HG02885 (cell line): ENCODE data around the gene BICRA.

Experiments used
- ATAC-seq: cut with Tn5 transposase; IDR thresholded peaks from one replicate; pipeline ENCODE4 v1.9.1; 2021; ENCODE audit warnings: mild to moderate bottlenecking; ENCODE audit not compliant: unreplicated experiment, poor library complexity

BICRA gene

DNA sequence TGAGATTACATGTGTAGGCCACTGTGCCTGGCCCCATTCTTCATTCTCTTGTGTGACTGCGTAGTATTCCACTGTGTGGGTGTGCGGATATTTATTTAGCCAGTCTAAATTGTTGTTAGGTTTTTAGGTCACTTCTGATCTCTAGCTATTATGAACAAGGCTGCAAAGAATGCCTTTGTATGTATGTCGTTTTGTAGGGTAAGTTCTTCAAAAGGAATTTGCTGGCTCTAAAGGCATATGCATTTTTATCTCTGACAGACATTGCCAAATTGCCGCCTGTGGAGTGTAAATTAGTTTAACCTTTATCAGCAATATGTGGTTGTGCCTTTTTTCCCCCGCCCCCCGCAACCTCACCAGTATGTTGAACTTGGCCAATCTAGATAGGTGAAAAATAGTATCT, 74.0 kb downstream of the BICRA start:
- ATAC-seq = no peak

GRCh38 chr19:47686679-47687450, 77.9 kb downstream of the BICRA start:
- no peak for ATAC-seq

DNA sequence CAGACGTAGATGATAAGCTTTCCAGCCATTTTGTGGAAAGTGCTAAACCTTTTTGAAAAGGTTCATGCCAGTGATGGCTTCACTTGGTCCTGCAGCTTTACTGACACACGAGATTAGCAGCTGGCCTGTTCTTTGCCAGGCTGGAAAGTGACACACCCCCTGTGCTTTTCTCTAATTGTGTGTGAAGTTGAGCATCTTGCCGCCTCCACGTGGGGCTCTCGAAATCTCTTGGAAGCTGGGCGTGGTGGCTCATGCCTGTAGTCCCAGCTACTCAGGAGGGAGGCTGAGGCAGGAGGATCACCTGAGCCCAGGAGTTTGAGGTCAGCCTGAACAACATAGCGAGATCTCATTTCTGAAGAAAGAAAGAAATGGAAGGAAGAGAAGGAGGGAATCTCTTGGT, 79.0 kb downstream of the BICRA start:
- no peak for ATAC-seq

- no peak for ATAC-seq
Observed at GRCh38 chr19:47691090-47691489, 82.2 kb downstream of the BICRA start.

DNA sequence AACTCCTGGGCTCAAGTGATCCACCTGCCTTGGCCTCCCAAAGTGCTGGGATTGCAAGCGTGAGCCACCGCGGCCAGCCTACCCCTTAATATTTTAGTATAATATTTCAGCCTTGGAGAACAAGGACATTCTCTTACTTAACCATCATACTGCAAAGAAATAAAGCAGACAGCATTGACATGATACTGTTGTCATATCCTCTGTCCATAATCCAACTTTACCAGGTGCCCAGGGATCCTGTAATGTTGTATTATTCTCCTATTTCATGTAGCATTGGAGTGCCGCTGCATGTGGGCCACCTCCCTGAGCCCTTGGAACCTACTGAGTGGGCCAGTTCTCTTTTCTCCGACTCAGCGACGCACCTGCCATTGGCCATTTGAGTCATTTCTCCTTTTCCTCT, 82.8 kb downstream of the BICRA start:
- ATAC-seq = no peak

- no peak for ATAC-seq
Observed at GRCh38 chr19:47693489-47693888, 84.6 kb downstream of the BICRA start.

DNA sequence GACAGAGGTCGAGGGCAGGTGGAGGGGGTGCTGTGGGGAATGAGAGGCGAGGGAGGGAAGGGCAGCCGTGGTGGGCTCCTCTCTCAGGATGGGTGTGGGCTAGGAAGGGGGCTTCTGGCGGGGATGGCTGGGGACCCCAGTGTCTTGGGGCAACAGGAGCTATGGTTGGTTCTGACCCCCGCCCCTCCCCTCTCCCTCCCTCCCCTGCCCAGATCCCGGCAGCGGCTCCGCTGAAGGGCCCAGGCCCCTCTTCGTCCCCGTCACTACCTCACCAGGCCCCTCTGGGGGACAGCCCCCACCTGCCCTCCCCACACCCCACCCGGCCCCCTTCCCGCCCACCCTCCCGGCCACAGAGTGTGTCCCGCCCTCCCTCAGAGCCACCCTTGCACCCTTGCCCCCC, 85.0 kb downstream of the BICRA start:
- ATAC-seq = no peak

DNA sequence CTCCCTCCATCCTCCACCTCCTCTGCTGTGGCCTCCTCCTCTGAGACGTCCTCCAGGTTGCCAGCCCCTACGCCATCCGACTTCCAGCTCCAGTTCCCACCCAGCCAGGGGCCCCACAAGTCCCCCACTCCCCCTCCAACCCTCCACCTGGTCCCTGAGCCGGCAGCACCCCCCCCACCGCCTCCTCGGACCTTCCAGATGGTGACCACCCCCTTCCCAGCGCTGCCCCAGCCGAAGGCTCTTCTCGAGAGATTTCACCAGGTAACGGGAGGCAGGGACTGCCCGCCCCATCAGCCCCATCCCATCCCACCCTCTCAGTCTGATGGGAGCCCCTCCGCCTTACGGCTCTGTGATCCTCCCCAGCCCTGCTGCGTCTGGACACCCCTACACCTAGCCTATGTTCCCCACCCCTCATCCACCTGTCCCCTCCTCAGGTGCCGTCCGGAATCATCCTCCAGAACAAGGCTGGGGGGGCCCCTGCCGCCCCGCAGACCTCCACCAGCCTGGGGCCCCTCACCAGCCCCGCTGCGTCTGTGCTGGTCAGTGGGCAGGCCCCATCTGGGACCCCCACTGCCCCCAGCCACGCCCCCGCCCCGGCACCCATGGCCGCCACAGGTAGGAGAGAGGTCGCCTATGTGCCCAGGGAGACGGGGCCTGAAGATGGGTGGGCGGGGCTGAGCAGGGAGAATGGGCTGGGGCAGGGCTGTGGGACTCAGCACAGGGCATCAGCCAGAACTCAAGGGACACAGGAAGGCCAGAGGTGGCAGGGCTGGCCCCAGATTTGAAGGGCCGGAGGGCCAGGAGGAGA, 85.7 kb downstream of the BICRA start:
- no peak for ATAC-seq

- ATAC-seq = no peak
Observed at GRCh38 chr19:47695533-47696262, 86.8 kb downstream of the BICRA start.

- ATAC-seq = no peak
Observed at GRCh38 chr19:47696635-47697034, 87.7 kb downstream of the BICRA start.

DNA sequence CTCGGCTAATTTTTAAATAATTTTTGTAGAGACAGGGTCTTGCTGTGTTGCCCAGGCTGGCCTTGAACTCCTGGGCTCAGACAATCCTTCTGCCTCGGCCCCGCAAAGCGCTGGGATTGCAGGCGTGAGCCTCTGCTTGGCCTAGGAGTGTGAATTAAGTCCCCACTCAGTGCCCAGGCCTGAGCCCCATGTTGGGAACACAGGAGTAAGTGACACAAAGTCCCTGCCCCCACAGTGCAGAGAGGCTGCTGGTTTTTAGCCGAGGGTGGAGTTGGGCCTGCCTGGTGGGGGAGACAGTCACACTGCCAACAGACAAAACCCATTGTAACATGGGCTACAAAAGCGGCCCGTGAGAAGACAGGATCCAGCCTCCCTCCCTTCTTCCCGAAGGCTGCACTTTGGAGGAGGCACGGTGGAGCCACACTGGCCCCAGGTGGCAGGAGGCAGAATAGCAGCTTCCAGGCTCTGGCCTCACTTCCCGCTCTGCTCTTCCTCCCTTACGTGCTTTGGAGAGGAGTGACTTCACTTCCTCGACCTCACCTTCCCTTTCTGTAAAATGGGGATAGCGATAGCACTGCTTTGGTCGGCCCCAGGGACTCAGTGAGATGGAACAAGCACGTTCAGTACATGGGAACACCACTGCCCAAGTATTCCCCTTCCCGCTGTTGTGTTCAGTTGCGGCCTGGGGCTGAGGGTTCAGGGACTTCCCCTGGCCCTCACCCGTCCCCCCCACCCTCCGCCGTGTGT, 89.1 kb downstream of the BICRA start:
- ATAC-seq = no peak

DNA sequence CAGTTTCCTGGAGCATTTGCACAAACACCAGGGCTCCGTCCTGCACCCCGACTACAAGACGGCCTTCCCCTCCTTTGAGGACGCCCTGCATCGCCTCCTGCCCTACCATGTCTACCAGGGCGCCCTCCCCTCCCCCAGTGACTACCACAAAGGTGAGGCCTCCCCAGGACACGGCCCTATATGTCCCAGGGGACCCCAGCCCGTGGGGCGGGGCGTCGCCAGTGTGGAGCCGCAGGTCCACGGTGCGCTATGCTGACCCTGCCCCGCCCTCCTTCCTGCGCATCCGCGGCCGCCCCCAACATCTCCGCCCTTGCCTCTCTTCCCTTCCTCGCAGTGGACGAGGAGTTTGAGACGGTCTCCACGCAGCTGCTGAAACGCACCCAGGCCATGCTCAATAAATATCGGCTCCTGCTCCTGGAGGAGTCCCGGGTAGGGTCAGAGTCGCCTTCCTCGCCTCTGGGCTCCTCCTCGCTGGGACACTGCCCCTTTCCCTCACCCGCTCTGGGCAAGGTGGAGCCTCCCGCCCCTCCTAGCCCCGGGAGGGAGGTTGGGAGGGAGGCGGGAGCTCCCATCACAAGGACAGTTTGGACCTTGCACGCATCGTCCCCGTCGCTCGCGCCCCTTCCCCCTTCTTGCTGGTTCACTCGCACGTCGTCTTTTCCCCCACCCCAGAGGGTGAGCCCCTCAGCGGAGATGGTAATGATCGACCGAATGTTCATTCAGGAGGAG, 89.9 kb downstream of the BICRA start:
- no peak for ATAC-seq

- no peak for ATAC-seq
Observed at GRCh38 chr19:47699360-47699917, 90.5 kb downstream of the BICRA start.

DNA sequence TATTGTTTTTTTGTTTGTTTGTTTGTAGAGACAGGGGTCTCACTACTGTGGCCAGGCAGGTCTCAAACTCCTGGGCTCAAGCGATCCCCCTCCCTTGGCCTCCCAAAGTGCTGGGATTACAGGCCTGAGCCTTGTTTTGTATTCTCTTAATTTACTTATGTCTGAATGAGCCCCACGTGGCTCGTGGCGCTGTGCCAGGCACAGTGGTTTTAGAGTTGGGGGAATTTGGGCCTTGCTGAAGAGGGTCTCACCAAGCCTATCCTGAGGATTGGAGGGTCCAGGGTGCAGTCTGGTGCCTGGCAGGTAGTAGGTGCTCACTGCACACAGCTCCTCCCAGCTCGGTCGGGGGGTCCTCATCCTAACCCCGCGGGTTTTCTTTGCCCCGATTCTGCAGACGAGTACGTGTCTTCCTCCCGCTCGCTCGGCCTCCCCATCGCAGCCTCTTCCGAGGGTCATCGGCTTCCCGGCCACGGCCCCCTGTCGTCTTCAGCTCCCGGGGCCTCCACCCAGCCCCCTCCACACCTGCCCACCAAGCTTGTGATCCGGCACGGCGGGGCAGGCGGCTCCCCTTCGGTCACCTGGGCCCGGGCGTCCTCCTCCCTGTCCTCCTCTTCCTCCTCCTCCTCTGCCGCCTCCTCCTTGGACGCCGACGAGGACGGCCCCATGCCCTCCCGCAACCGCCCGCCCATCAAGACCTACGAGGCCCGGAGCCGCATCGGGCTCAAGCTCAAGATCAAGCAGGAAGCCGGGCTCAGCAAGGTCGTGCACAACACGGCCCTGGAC, 92.2 kb downstream of the BICRA start:
- ATAC-seq = no peak

DNA sequence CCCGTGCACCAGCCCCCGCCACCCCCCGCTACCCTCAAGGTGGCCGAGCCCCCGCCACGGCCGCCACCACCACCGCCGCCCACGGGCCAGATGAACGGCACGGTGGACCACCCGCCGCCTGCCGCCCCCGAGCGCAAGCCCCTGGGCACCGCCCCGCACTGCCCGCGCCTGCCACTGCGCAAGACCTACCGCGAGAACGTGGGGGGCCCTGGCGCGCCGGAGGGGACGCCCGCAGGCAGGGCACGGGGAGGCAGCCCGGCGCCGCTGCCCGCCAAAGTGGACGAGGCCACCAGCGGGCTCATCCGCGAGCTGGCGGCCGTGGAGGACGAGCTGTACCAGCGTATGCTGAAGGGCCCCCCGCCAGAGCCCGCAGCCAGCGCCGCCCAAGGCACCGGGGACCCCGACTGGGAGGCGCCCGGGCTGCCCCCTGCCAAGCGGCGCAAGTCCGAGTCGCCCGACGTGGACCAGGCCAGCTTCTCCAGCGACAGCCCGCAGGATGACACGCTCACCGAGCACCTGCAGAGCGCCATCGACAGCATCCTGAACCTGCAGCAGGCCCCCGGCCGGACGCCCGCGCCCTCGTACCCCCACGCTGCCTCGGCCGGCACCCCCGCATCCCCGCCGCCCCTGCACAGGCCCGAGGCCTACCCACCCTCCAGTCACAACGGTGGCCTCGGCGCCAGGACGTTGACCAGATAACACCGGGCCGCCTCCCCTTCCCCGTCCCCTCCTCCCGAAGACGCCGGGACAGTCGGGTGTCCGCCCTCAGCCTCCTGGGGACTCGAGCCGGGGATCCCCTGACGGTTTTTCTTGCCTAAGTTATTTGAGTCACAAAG, 93.0 kb downstream of the BICRA start:
- no peak for ATAC-seq

DNA sequence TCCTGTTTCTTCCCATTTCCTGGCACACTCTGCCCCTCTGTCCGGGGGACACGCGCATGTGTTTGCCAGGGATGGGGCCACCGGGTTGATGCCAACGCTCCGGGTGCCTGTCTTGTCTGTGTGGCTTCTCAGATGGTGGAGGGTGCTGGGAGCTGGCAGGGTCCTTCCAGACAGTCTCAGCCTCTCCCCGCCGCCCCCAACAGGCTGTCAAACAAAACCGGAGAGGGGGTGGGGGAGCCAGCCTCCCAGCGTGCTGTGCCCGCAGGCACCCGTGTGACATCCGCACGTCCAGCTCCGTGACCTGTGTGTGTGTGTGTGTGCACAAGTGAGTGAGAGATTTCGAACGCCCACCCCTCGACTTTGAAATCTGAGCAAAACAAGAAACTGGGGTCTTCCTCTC, 93.7 kb downstream of the BICRA start:
- ATAC-seq = no peak

GRCh38 chr19:47703301-47703700, 94.4 kb downstream of the BICRA start:
- ATAC-seq = no peak

DNA sequence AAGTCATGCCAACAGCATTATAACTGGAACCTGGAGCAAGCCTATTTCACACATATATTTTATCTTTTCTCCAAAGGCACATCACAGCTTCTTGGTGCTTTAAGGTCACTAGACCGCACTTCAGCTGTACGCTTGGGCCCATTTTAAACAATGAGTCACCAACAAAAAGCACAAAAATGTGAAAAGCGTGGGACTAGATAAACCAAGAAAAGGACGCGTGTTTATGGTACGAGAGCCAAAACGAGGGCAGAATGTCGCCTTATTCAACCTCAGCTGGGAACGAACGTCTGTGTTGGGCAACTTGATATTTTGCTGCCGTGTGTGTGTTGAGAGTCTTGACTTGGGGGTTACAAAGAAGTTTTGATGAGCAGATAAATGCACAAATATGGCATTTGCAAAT, 95.1 kb downstream of the BICRA start:
- no peak for ATAC-seq
